Left ventricle myocardium inferior (tissue), 1 donor: ENCODE measurements around the gene RBAK. TPM values are rescaled to one million over a fixed set of nuclear protein-coding genes. Genes with fewer than 3 reads are reported as not detected.
"Not testable (repeated sequence)": the region's sequence is repeated elsewhere in the genome, so short reads cannot be mapped to it uniquely, and the experiment has no call there.

Experiments used
- DNase-seq: peaks from one replicate; pipeline ENCODE4 v3.0.0-alpha.2; 2020
- H3K27ac ChIP-seq: fragments of 200-600 bp; replicated peaks from 2 replicates; pipeline ENCODE4 v1.8.0; 2021
- H3K27me3 ChIP-seq: fragments of 200-600 bp; 2 replicates; pipeline ENCODE4 v1.8.0; 2021; ENCODE audit warnings: low read depth
- H3K36me3 ChIP-seq: fragments of 200-600 bp; 2 replicates; pipeline ENCODE4 v1.8.0; 2021
- H3K4me1 ChIP-seq: fragments of 200-600 bp; 2 replicates; pipeline ENCODE4 v1.8.0; 2021
- H3K4me3 ChIP-seq: fragments of 200-600 bp; 2 replicates; pipeline ENCODE4 v1.8.0; 2021; ENCODE audit warnings: mild to moderate bottlenecking, moderate library complexity
- H3K9me3 ChIP-seq: fragments of 200-600 bp; replicated peaks from 2 replicates; pipeline ENCODE4 v1.8.0; 2021
- CTCF ChIP-seq: fragments of 200-600 bp; IDR thresholded peaks from 2 replicates; pipeline ENCODE4 v1.8.0; 2021; ENCODE audit warnings: antibody characterized with exemption, mild to moderate bottlenecking, borderline replicate concordance
- intact Hi-C: fragments of 100-400 bp; cut with micrococcal nuclease; formaldehyde crosslinking; loops from one replicate; pipeline ENCODE4 v1.11.0; 2022
- total RNA-seq: library from RNA; stranded (reverse); fragmentation: NEBNext Ultra II Directional; extraction: Animal tissue kit (Norgen Biotek cat#: 25700); gene quantifications from one replicate; pipeline ENCODE4 v1.2.1, GENCODE V29; 2021
- donor health status: DM: no; HTN: yes; CAD: no; lungs with severe emphysema.

The RBAK gene
- total RNA-seq, 1 donor from 2014 or later, result 8.4 TPM

GRCh38 chr7:5050676-5051075, 5.0 kb downstream of the RBAK start:
- Histone ChIP-seq H3K4me1 (peaks cover 22% of the 10 kb centered on the region), H3K27ac (no peak overlapping the region), H3K36me3 (peaks cover 77% of the 10 kb centered on the region), H3K9me3 (peaks cover 46% of the 10 kb centered on the region), H3K4me3 (no peak overlapping the region), H3K27me3 (no peaks in the 10 kb centered on the region)
- intact Hi-C loops, result no loop called here
- DNase-seq, result no peak
- no peak for TF ChIP-seq CTCF

GRCh38 chr7:5051731-5052130, 6.1 kb downstream of the RBAK start:
- peaks cover 46% of the 10 kb centered on the region for H3K9me3 ChIP-seq
- intact Hi-C loops, H3K27me3 ChIP-seq, DNase-seq, H3K4me3 ChIP-seq, H3K27ac ChIP-seq: not testable (repeated sequence)
- H3K4me1 ChIP-seq, result peaks cover 12% of the 10 kb centered on the region
- H3K36me3 ChIP-seq, result peaks cover 88% of the 10 kb centered on the region

- H3K27me3 ChIP-seq, result no peaks in the 10 kb centered on the region
- no peak overlapping the region for H3K27ac ChIP-seq
- peaks cover 5% of the 10 kb centered on the region for H3K4me1 ChIP-seq
- peaks cover 51% of the 10 kb centered on the region for H3K9me3 ChIP-seq
- H3K36me3 ChIP-seq, result peaks cover 100% of the 10 kb centered on the region
- TF ChIP-seq CTCF, result no peak
- no peak for DNase-seq
- H3K4me3 ChIP-seq, result no peak overlapping the region
- intact Hi-C loops, result no loop called here
Measured at GRCh38 chr7:5053175-5053574, 7.5 kb downstream of the RBAK start.

GRCh38 chr7:5063698-5064097, 18.0 kb downstream of the RBAK start:
- no peak overlapping the region for H3K27ac ChIP-seq
- no peak overlapping the region for H3K4me3 ChIP-seq
- peaks cover 100% of the 10 kb centered on the region for H3K36me3 ChIP-seq
- no peaks in the 10 kb centered on the region for H3K4me1 ChIP-seq
- TF ChIP-seq CTCF, result no peak
- peaks cover 100% of the 10 kb centered on the region for H3K9me3 ChIP-seq
- H3K27me3 ChIP-seq, result no peaks in the 10 kb centered on the region
- intact Hi-C loops, result no loop called here
- no peak for DNase-seq

GRCh38 chr7:5064391-5065106, 18.9 kb downstream of the RBAK start:
- H3K27ac ChIP-seq, result no peak overlapping the region
- no peaks in the 10 kb centered on the region for H3K4me1 ChIP-seq
- no peak for TF ChIP-seq CTCF
- no peak for DNase-seq
- H3K4me3 ChIP-seq, result no peak overlapping the region
- H3K9me3 ChIP-seq, result peaks cover 100% of the 10 kb centered on the region
- intact Hi-C loops, result no loop called here
- peaks cover 94% of the 10 kb centered on the region for H3K36me3 ChIP-seq
- H3K27me3 ChIP-seq, result no peaks in the 10 kb centered on the region

GRCh38 chr7:5065107-5065407, 19.4 kb downstream of the RBAK start:
- no peak for DNase-seq
- peaks cover 100% of the 10 kb centered on the region for H3K9me3 ChIP-seq
- H3K4me1 ChIP-seq, result no peaks in the 10 kb centered on the region
- H3K27ac ChIP-seq, result no peak overlapping the region
- peaks cover 89% of the 10 kb centered on the region for H3K36me3 ChIP-seq
- intact Hi-C loops, result no loop called here
- H3K27me3 ChIP-seq, result no peaks in the 10 kb centered on the region
- H3K4me3 ChIP-seq, result no peak overlapping the region
- TF ChIP-seq CTCF, result no peak
